ENCODE data around the gene PLEKHA5. TPM values are rescaled to one million over a fixed set of nuclear protein-coding genes. Genes with fewer than 3 reads are reported as not detected.
"Not testable (repeated sequence)": the region's sequence is repeated elsewhere in the genome, so short reads cannot be mapped to it uniquely, and the experiment has no call there.

The PLEKHA5 gene
- total and polyA plus RNA-seq, 2 experiments from 2014 or later: 88.4 to 103 TPM

DNA sequence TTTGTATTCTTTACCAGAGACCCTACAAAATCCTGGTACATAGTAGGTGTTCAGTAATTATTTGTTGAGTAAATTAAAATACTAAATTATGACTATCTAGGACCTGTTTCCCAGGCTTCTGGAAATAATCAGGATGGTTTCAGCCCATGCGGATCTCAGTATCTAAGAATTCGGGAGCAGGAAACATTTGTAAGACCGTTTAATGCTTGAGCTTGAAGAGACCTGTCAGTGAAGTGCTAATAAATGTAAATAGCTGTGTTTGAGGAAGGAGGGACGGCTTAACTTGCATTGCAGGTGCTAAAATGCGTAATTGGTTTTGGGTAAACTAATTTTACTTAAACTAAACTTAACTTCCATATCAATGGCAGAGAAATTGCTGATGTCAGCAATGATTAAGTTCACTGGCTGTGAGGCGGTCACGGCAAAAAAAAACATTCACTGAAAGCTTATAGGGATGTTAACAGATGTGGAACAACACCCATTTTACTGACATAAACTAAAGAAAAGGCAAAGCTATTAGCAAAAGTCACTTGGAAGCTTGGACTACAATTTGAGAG, 281.2 kb downstream of the PLEKHA5 start:
- Histone ChIP-seq H3K4me1 (ENCODE audit: low read depth) (peaks cover 5% of the 10 kb centered on the region), H3K27ac (no peak overlapping the region), H3K4me3 (no peak overlapping the region), H3K27me3 (no peaks in the 10 kb centered on the region), H3K9me3 (ENCODE audit: low read depth) (no peaks in the 10 kb centered on the region), H3K36me3 (no peaks in the 10 kb centered on the region)
- TF ChIP-seq, protein P1, sequence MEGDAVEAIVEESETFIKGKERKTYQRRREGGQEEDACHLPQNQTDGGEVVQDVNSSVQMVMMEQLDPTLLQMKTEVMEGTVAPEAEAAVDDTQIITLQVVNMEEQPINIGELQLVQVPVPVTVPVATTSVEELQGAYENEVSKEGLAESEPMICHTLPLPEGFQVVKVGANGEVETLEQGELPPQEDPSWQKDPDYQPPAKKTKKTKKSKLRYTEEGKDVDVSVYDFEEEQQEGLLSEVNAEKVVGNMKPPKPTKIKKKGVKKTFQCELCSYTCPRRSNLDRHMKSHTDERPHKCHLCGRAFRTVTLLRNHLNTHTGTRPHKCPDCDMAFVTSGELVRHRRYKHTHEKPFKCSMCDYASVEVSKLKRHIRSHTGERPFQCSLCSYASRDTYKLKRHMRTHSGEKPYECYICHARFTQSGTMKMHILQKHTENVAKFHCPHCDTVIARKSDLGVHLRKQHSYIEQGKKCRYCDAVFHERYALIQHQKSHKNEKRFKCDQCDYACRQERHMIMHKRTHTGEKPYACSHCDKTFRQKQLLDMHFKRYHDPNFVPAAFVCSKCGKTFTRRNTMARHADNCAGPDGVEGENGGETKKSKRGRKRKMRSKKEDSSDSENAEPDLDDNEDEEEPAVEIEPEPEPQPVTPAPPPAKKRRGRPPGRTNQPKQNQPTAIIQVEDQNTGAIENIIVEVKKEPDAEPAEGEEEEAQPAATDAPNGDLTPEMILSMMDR (IDR thresholded peaks at IDR 0.05; ENCODE audit: low read depth, low read length): no peak
- DNase-seq (ENCODE audit: low read depth in 1 of 2, low spot score in 1 of 2): no peak

DNA sequence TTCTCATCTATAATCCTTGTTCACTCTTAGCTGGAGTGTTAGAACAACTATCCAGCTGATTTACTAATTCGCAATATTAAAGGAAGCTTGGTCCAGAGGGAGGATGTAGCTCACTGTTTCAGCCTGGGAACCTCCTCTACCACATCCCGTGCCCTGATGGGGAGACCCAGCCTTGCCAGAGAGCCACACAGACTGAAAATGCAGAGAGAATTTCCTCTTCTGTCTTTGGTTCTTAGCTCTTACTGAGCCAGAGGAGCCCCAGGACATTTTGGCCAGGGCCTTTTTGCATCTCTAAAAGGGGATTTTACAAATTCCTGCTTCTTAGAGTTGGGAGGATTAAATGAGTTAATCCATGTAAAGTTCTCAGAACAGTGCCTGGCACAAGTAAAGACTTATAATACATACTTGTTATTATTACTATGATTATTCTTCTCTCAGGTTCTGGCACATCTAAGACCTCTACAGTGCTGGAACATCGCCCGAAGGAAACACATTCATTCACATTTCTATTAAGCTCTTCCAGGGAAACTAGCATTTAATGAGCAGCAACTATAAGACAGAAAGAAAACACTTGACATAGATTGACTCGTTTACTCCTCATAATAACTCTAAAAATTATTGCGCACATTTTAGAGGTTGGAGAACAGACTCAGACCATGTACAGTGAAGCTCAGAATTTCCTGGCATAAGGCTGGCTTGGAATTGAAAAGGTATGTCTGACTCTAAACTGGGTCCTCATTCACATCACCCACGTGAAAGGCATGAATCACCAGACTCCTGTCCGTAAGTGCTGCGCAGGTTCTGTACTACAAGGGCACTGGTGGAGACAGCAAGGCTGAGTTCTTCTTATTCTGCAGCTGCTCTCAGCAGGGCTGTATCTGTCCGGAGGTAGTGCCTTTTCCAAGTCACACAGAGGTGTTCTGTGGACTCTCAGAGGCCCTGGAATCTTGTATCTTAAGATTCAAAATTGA, 282.0 kb downstream of the PLEKHA5 start:
- no peak overlapping the region for H3K27ac ChIP-seq
- DNase-seq (ENCODE audit: low read depth in 1 of 2, low spot score in 1 of 2): no peak

DNA sequence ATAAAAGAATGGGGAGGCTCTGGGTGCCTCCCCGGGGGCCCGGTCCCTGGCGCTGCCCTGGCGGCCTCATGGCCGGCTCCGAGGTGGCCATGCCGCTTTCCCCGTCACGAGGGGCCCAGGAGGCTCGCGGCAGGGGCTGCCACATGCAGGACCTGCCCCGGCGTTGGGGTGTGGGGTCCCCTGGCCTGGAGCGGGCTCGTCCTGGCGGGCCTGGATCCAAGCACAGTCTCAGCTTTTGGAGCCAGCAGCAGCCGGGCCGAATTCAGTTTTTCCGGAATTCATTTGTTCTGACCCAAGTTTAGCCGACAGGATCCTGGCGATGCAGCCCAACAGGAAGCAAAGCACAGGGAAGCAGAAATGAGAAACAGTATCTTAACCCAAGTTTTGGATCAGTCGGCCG, 283.3 kb downstream of the PLEKHA5 start:
- DNase-seq (ENCODE audit: low read depth in 1 of 2, low spot score in 1 of 2): no peak

More for the DNA sequence above, 282.0 kb downstream of the PLEKHA5 start:
- Histone ChIP-seq H3K36me3 (no peaks in the 10 kb centered on the region), H3K4me3 (no peak overlapping the region), H3K9me3 (ENCODE audit: low read depth) (no peaks in the 10 kb centered on the region), H3K4me1 (ENCODE audit: low read depth) (peaks cover 5% of the 10 kb centered on the region), H3K27me3 (no peaks in the 10 kb centered on the region)
- TF ChIP-seq, protein P1 (IDR thresholded peaks at IDR 0.05; ENCODE audit: low read depth, low read length): no peak

DNA sequence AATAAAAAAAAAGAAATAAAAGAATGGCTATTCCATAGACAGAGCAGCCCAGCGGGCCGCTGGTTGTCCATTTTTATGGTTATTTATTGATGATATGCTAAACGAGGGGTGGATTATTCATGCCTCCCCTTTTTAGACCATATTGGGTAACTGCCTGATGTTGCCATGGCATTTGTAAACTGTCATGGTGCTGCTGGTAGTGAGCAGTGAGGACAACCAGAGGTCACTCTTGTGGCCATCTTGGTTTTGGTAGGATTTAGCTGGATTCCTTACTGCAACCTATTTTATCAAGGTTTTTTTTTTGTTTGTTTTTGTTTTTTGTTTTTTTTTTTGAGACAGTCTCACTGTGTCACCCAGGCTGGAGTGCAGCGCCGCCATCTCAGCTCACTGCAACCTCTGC, 284.0 kb downstream of the PLEKHA5 start:
- not testable (repeated sequence) for H3K4me1 ChIP-seq (ENCODE audit: low read depth); H3K27me3 ChIP-seq; H3K27ac ChIP-seq; DNase-seq (ENCODE audit: low read depth in 1 of 2, low spot score in 1 of 2); H3K4me3 ChIP-seq; H3K36me3 ChIP-seq; H3K9me3 ChIP-seq (ENCODE audit: low read depth)

More for the DNA sequence above, 283.3 kb downstream of the PLEKHA5 start:
- TF ChIP-seq, protein P1 (IDR thresholded peaks at IDR 0.05; ENCODE audit: low read depth, low read length): no peak
- H3K4me1 ChIP-seq (ENCODE audit: low read depth): peaks cover 5% of the 10 kb centered on the region
- no peak overlapping the region for H3K4me3 ChIP-seq
- no peaks in the 10 kb centered on the region for H3K36me3 ChIP-seq
- H3K9me3 ChIP-seq (ENCODE audit: low read depth): no peaks in the 10 kb centered on the region
- no peaks in the 10 kb centered on the region for H3K27me3 ChIP-seq
- no peak overlapping the region for H3K27ac ChIP-seq

DNA sequence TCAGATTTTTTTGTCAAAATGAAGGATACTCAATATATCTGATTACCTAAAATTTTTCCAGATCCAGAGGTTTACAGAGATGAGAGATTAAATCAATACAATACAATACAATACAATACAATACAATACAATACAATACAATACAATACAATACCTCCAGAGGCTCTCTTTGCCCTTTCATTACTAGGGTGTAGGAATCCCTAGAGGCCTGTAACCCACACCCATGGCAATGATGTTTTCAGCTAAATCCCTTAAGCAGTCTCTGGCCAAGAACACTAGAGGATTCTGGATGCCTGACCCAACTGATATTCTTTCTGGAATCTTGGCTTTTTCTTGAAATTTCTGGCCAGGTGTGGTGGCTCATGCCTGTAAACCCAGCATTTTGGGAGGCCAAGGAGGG, 286.0 kb downstream of the PLEKHA5 start:
- H3K27ac ChIP-seq: no peak overlapping the region
- TF ChIP-seq, protein P1 (IDR thresholded peaks at IDR 0.05; ENCODE audit: low read depth, low read length): no peak
- no peak overlapping the region for H3K4me3 ChIP-seq
- peaks cover under 1% of the 10 kb centered on the region for H3K4me1 ChIP-seq (ENCODE audit: low read depth)
- no peaks in the 10 kb centered on the region for H3K36me3 ChIP-seq
- H3K9me3 ChIP-seq (ENCODE audit: low read depth): no peaks in the 10 kb centered on the region
- DNase-seq (ENCODE audit: low read depth in 1 of 2, low spot score in 1 of 2): no peak
- no peaks in the 10 kb centered on the region for H3K27me3 ChIP-seq

DNA sequence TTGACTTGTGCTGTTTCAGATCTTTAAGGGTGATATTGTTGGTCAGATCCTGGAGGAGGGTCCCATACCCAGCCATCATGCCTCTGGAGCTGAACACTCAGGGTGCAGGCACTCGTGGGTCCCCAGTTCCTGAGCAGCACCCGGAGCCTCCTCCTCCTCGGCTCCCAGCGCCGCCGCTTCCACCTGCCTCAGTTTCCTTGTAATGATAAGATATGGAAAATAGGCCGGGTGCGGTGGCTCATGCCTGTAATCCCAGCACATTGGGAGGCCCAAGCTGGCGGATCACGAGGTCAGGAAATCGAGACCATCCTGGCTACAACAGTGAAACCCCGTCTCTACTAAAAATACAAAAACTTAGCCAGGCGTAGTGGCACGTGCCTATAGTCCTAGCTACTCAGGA, 289.6 kb downstream of the PLEKHA5 start:
- Histone ChIP-seq H3K36me3 (no peaks in the 10 kb centered on the region), H3K4me1 (ENCODE audit: low read depth) (no peaks in the 10 kb centered on the region), H3K9me3 (ENCODE audit: low read depth) (no peaks in the 10 kb centered on the region), H3K27ac (no peak overlapping the region), H3K27me3 (no peaks in the 10 kb centered on the region), H3K4me3 (no peak overlapping the region)
- DNase-seq (ENCODE audit: low read depth in 1 of 2, low spot score in 1 of 2): no peak
- TF ChIP-seq, protein P1 (IDR thresholded peaks at IDR 0.05; ENCODE audit: low read depth, low read length): no peak

All from cardiac muscle cell (in vitro differentiated cells and primary cell).